Thoracic aorta (tissue), 2 donors: ENCODE data around the gene MEGF8. TPM values are rescaled to one million over a fixed set of nuclear protein-coding genes. Genes with fewer than 3 reads are reported as not detected.

Experiments
- ATAC-seq: fragments of 150-250 bp; one replicate; pipeline ENCODE4 v1.8.0; 2017; ENCODE audit warnings: low read depth; ENCODE audit not compliant: insufficient number of reproducible peaks, low FRiP score
- DNase-seq: peaks from one replicate; pipeline ENCODE4 v3.0.0-alpha.2; 2020; ENCODE audit warnings: low spot score
- H3K27ac ChIP-seq, 2 donors: fragments of 200-600 bp; sonication (generic); 1 replicate in 1 of 2; 2 replicates in 1 of 2; pipeline ENCODE4 v1.5.1; 2016; ENCODE audit warnings: mild to moderate bottlenecking in 2 of 2, moderate library complexity in 2 of 2
- H3K27me3 ChIP-seq: fragments of 200-600 bp; sonication (generic); replicated peaks from 2 replicates; pipeline ENCODE4 v1.6.0; 2016; ENCODE audit warnings: mild to moderate bottlenecking; ENCODE audit not compliant: insufficient read depth
- H3K36me3 ChIP-seq: fragments of 200-600 bp; sonication (generic); one replicate; pipeline ENCODE4 v1.5.1; 2016
- H3K4me1 ChIP-seq, 2 donors: fragments of 200-600 bp; sonication (generic); 1 replicate in 1 of 2; 2 replicates in 1 of 2; pipeline versions ENCODE4 v1.5.1 to v1.6.0; 2016; ENCODE audit warnings: low read depth in 2 of 2, mild to moderate bottlenecking in 1 of 2; ENCODE audit not compliant: control insufficient read depth in 1 of 2
- H3K4me3 ChIP-seq: fragments of 200-600 bp; sonication (generic); 2 replicates; pipeline ENCODE4 v1.5.1; 2016; ENCODE audit warnings: mild to moderate bottlenecking
- H3K9me3 ChIP-seq: fragments of 200-600 bp; sonication (generic); 2 replicates; pipeline ENCODE4 v1.5.1; 2016
- CTCF ChIP-seq: fragments of 200-600 bp; sonication (generic); IDR thresholded peaks from one replicate; pipeline ENCODE4 v1.5.1; 2019; ENCODE audit warnings: antibody characterized with exemption
- total RNA-seq, 2 donors: library from RNA; depleted of rRNA; stranded (reverse); fragments of >200 nt; gene quantifications; one replicate each; pipeline versions ENCODE4 v1.1.0 to v1.2.3, GENCODE V29; 2016

The MEGF8 gene
- total RNA-seq, 2 donors from 2014 or later: 19.5 to 24.4 TPM

GRCh38 chr19:42370626-42371175 is 45.3 kb downstream of the MEGF8 start:
- H3K36me3 ChIP-seq: peaks cover 4% of the 10 kb centered on the region
- DNase-seq (no peak), ATAC-seq (no peak)
- H3K9me3 ChIP-seq: no peaks in the 10 kb centered on the region
- no peak for TF ChIP-seq CTCF
- no peaks in the 10 kb centered on the region for H3K27me3 ChIP-seq
- peaks cover 0 to 9% of the 10 kb centered on the region in 2 donors for H3K4me1 ChIP-seq
- no peak overlapping the region for H3K27ac ChIP-seq
- no peak overlapping the region for H3K4me3 ChIP-seq

- no peaks in the 10 kb centered on the region for H3K27me3 ChIP-seq
- H3K4me3 ChIP-seq: no peak overlapping the region
- no peaks in the 10 kb centered on the region for H3K9me3 ChIP-seq
- no peak for TF ChIP-seq CTCF
- H3K27ac ChIP-seq: no peak overlapping the region
- DNase-seq (no peak), ATAC-seq (no peak)
- peaks cover 4% of the 10 kb centered on the region for H3K36me3 ChIP-seq
- no peaks in the 10 kb centered on the region for H3K4me1 ChIP-seq
These were observed 49.5 kb downstream of the MEGF8 start for GRCh38 chr19:42374826-42375376.

- Histone ChIP-seq H3K27me3 (no peaks in the 10 kb centered on the region), H3K27ac (no peak overlapping the region), H3K4me3 (no peak overlapping the region), H3K36me3 (peaks cover 4% of the 10 kb centered on the region), H3K9me3 (no peaks in the 10 kb centered on the region), H3K4me1 (no peaks in the 10 kb centered on the region)
- ATAC-seq: no peak
- no peak for TF ChIP-seq CTCF
- no peak for DNase-seq
These were observed 50.2 kb downstream of the MEGF8 start for GRCh38 chr19:42375415-42376176.

- Histone ChIP-seq H3K4me1 (no peaks in the 10 kb centered on the region), H3K4me3 (no peak overlapping the region), H3K27me3 (no peaks in the 10 kb centered on the region), H3K36me3 (peaks cover 4% of the 10 kb centered on the region), H3K27ac (no peak overlapping the region), H3K9me3 (no peaks in the 10 kb centered on the region)
- DNase-seq: no peak
- no peak for TF ChIP-seq CTCF
- no peak for ATAC-seq
These were observed 50.7 kb downstream of the MEGF8 start for GRCh38 chr19:42376177-42376555.
